Stimulated activated naive CD8-positive, alpha-beta T cell treated with anti-CD3 and anti-CD28 coated beads, Interleukin-15, amount 100 ng/mL, for 72 hours (primary cell): ENCODE results near the gene CARD14.
"Not testable (repeated sequence)": the region's sequence is repeated elsewhere in the genome, so short reads cannot be mapped to it uniquely, and the experiment has no call there.

Experiments used
- ATAC-seq: fragments of 150-1000 bp; cut with Tn5 transposase; 2 replicates; pipeline ENCODE4 v1.10.0; 2021; ENCODE audit warnings: mild to moderate bottlenecking, moderate library complexity
- DNase-seq, 2 donors: peaks; one replicate each; pipeline ENCODE4 v3.0.0; 2021 to 2022
- H3K27ac Mint-ChIP-seq, 2 donors: one replicate each; pipeline ENCODE4 v1.8.0; 2022; ENCODE audit warnings: mild to moderate bottlenecking in 2 of 2, mixed read lengths in 2 of 2, moderate library complexity in 2 of 2
- H3K27me3 Mint-ChIP-seq: one replicate; pipeline ENCODE4 v1.8.0; 2022; ENCODE audit warnings: mixed read lengths
- H3K4me1 Mint-ChIP-seq: one replicate; pipeline ENCODE4 v1.8.0; 2022; ENCODE audit warnings: mild to moderate bottlenecking, mixed read lengths
- H3K4me3 Mint-ChIP-seq, 2 donors: one replicate each; pipeline ENCODE4 v1.8.0; 2022; ENCODE audit warnings: mild to moderate bottlenecking in 2 of 2, mixed read lengths in 2 of 2, moderate library complexity in 1 of 2
- H3K9me3 Mint-ChIP-seq, 2 donors: one replicate each; pipeline ENCODE4 v1.8.0; 2022; ENCODE audit warnings: mixed read lengths in 2 of 2

Gene CARD14

DNA sequence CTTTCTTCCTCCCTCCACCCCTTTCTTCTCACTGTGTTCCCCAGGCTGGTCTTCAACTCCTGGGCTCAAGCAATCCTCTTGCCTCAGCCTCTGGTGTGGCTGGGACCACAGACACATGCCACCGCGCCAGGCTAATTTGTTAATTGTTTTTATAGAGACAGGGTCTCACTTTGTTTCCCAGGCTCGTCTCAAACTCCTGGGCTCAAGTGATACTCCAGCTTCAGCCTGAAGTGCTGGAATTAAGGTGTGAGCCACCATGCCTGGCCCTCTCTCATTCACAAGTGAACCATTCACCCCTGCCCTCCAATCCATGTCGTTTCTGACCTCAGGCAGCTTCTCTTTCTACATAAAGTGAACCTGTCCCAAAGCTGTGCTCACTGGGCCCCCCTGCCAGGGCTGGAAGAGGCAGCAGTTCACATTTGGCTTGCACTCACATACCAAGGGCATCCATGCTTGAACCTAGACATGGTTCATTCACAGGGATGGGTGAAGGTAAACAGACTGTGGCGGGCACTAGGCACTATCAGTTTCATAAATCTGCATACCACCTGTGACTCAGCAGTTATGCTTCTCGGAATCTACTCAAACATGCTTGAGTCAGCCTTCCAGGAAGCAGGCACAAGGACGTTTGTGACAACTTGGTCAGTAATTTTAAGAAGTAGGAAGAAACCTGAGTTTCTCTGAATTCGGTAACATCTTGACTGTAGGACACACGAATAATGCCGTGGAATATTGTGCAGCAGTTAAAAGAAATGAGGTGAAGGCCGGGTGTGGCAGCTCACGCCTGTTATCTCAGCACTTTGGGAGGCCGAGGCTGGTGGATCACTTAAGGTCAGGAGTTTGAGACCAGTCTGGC lies 84.8 kb downstream of the CARD14 start:
- H3K4me1 Mint-ChIP-seq = peaks cover 63% of the 10 kb centered on the region
- peak; percentile 48 to 76 for DNase-seq
- peak overlapping the region; percentile 47 to 68 for H3K4me3 Mint-ChIP-seq
- H3K27me3 Mint-ChIP-seq = no peaks in the 10 kb centered on the region
- no peaks in the 10 kb centered on the region for H3K9me3 Mint-ChIP-seq
- peak overlapping the region; percentile 86 to 90 for H3K27ac Mint-ChIP-seq
- peak; percentile 78 for ATAC-seq

GRCh38 chr17:80256034-80256350 lies 86.2 kb downstream of the CARD14 start:
- ATAC-seq = no peak
- H3K27ac Mint-ChIP-seq = no peak overlapping the region

GRCh38 chr17:80257716-80258213 lies 87.9 kb downstream of the CARD14 start:
- no peaks in the 10 kb centered on the region for H3K9me3 Mint-ChIP-seq
- peaks cover 72% of the 10 kb centered on the region for H3K4me1 Mint-ChIP-seq
- H3K4me3 Mint-ChIP-seq = peak overlapping the region; percentile 58 to 99
- H3K27ac Mint-ChIP-seq = peak overlapping the region; percentile 57 to 71
- DNase-seq = no peak
- no peaks in the 10 kb centered on the region for H3K27me3 Mint-ChIP-seq
- no peak for ATAC-seq

More at GRCh38 chr17:80256034-80256350, 86.2 kb downstream of the CARD14 start:
- Mint-ChIP-seq H3K4me1 (peaks cover 67% of the 10 kb centered on the region), H3K27me3 (no peaks in the 10 kb centered on the region), H3K4me3 (no peak overlapping the region), H3K9me3 (no peaks in the 10 kb centered on the region)
- no peak for DNase-seq

DNA sequence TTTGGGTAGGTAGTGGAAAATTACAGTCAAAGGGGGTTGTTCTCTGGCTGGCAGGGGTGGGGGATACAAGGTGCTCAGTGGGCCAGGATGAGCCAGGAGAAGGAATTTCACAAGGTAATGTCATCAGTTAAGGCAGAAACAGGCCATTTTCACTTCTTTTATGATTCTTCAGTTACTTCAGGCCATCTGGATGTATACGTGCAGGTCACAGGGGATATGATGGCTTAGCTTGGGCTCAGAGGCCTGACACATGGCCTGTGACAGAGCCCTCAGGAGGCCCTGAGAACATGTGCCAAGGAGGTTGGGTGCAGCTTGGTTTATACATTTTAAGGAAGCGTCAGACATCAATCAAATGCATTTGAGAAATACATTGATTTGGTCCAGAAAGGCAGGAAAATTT lies 88.5 kb downstream of the CARD14 start:
- Mint-ChIP-seq H3K4me3 (peak overlapping the region; percentile 58 to 99), H3K27ac (peak overlapping the region in 1 of 2 donors; percentile 20), H3K4me1 (peaks cover 72% of the 10 kb centered on the region)
- not testable (repeated sequence) for H3K9me3 Mint-ChIP-seq, DNase-seq, H3K27me3 Mint-ChIP-seq, ATAC-seq
